Epithelial cell of proximal tubule (primary cell): ENCODE data around the gene SULT1B1. TPM values are rescaled to one million over a fixed set of nuclear protein-coding genes. Genes with fewer than 3 reads are reported as not detected.

Source experiments
- DNase-seq: peaks from one replicate; pipeline ENCODE4 v3.0.0-alpha.2; 2011; ENCODE audit warnings: low read depth
- H3K4me3 ChIP-seq: 2 replicates; pipeline ENCODE4 v1.5.1; 2011; ENCODE audit warnings: low read depth, mild to moderate bottlenecking, low read length
- total RNA-seq: library from RNA; depleted of rRNA; stranded (reverse); fragments of >200 nt; gene quantifications from 2 replicates; pipeline ENCODE4 v1.2.3, GENCODE V29; 2015
- TF ChIP-seq, protein P1 (sequence below): conservative IDR thresholded peaks from 2 replicates; pipeline ENCODE4 v1.5.1; 2012; ENCODE audit warnings: low read depth, mild to moderate bottlenecking, low read length

SULT1B1 gene
- total RNA-seq, 1 donor from 2014 or later: not detected

GRCh38 chr4:69765751-69766150 is 5.3 kb upstream of the SULT1B1 start:
- TF ChIP-seq, protein P1, sequence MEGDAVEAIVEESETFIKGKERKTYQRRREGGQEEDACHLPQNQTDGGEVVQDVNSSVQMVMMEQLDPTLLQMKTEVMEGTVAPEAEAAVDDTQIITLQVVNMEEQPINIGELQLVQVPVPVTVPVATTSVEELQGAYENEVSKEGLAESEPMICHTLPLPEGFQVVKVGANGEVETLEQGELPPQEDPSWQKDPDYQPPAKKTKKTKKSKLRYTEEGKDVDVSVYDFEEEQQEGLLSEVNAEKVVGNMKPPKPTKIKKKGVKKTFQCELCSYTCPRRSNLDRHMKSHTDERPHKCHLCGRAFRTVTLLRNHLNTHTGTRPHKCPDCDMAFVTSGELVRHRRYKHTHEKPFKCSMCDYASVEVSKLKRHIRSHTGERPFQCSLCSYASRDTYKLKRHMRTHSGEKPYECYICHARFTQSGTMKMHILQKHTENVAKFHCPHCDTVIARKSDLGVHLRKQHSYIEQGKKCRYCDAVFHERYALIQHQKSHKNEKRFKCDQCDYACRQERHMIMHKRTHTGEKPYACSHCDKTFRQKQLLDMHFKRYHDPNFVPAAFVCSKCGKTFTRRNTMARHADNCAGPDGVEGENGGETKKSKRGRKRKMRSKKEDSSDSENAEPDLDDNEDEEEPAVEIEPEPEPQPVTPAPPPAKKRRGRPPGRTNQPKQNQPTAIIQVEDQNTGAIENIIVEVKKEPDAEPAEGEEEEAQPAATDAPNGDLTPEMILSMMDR: no peak
- DNase-seq: no peak
- no peak overlapping the region for H3K4me3 ChIP-seq

- no peak overlapping the region for H3K4me3 ChIP-seq
- no peak for DNase-seq
- TF ChIP-seq, protein P1: no peak
These were observed 3.9 kb upstream of the SULT1B1 start for GRCh38 chr4:69764311-69764710.

DNA sequence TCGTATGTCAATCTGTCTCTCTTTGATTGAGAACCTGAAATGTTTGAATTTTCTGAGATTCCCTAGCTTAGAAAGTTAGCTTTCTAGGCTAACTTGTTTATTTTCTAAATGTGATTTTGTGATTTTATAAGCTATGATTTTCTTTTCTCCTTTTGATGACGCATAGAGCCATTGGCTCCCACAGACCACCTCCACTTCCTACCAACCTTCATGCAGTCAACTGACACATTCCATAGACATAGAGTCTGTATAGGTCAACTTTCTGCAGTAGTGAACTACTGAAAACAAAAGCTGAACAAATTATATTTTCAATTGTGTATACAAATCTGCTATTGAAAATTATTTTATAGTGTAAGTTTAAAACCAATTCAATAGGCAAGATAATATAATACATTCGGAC is 2.8 kb upstream of the SULT1B1 start:
- H3K4me3 ChIP-seq: no peak overlapping the region
- TF ChIP-seq, protein P1: no peak
- no peak for DNase-seq

GRCh38 chr4:69759189-69759604 is 1.2 kb downstream of the SULT1B1 start:
- no peak overlapping the region for H3K4me3 ChIP-seq
- DNase-seq: no peak
- TF ChIP-seq, protein P1: no peak

GRCh38 chr4:69757464-69757863 is 3.0 kb downstream of the SULT1B1 start:
- TF ChIP-seq, protein P1: no peak
- DNase-seq: no peak
- no peak overlapping the region for H3K4me3 ChIP-seq

GRCh38 chr4:69754926-69755580 is 5.4 kb downstream of the SULT1B1 start:
- no peak for DNase-seq
- TF ChIP-seq, protein P1: no peak
- H3K4me3 ChIP-seq: no peak overlapping the region

- no peak for DNase-seq
- no peak overlapping the region for H3K4me3 ChIP-seq
- TF ChIP-seq, protein P1: no peak
These were observed 6.7 kb downstream of the SULT1B1 start for GRCh38 chr4:69753686-69754085.
